Measurements from ENCODE around the gene ACAN. TPM values are rescaled to one million over a fixed set of nuclear protein-coding genes. Genes with fewer than 3 reads are reported as not detected.

The ACAN gene
- total and polyA plus RNA-seq, 9 of the 15 experiments (the other 6 are each of a cell fraction or from before 2014, with no cell fraction given) = not detected

DNA sequence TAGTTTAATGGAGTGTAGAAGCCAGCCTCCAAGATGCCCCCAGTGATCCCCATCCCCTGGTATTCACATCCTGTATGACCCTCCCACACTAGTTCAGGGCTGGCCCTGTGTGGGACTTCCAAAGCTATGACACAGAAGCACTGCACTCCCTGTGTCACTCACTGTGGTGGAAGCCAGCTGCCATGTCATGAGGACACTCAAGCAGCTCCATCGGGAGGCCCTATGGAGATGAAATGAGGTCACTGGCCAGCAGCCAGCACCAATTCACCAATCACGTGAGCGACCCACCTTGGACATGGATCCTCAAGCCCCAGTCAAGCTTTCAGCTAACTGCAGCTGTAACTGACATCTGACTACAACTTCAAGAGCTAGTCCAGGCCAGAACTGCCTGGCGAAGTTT lies 3.9 kb upstream of the ACAN start (continued):
- TF ChIP-seq, protein P1, sequence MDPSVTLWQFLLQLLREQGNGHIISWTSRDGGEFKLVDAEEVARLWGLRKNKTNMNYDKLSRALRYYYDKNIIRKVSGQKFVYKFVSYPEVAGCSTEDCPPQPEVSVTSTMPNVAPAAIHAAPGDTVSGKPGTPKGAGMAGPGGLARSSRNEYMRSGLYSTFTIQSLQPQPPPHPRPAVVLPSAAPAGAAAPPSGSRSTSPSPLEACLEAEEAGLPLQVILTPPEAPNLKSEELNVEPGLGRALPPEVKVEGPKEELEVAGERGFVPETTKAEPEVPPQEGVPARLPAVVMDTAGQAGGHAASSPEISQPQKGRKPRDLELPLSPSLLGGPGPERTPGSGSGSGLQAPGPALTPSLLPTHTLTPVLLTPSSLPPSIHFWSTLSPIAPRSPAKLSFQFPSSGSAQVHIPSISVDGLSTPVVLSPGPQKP (CRISPR knock-in tag; IDR thresholded peaks at IDR 0.05) = no peak
- TF ChIP-seq HMG20A (CRISPR knock-in tag; conservative IDR thresholded peaks at IDR 0.05) (no peak), MAX (CRISPR knock-in tag; IDR thresholded peaks at IDR 0.05) (no peak), EZH2 (IDR thresholded peaks at IDR 0.05; ENCODE audit: borderline replicate concordance, low read depth, low read length) (no peak), ZNF717 (CRISPR knock-in tag; IDR thresholded peaks at IDR 0.05) (no peak), ADNP (tag; IDR thresholded peaks at IDR 0.05) (no peak), FOXK2 (conservative IDR thresholded peaks at IDR 0.05 in 1 of 2, IDR thresholded peaks at IDR 0.05 in 1 of 2; ENCODE audit: low read depth in 2 of 2) (no peak), POLR2B (IDR thresholded peaks at IDR 0.05; ENCODE audit: low read depth, partially characterized antibody) (no peak)
- TF ChIP-seq, protein P2, sequence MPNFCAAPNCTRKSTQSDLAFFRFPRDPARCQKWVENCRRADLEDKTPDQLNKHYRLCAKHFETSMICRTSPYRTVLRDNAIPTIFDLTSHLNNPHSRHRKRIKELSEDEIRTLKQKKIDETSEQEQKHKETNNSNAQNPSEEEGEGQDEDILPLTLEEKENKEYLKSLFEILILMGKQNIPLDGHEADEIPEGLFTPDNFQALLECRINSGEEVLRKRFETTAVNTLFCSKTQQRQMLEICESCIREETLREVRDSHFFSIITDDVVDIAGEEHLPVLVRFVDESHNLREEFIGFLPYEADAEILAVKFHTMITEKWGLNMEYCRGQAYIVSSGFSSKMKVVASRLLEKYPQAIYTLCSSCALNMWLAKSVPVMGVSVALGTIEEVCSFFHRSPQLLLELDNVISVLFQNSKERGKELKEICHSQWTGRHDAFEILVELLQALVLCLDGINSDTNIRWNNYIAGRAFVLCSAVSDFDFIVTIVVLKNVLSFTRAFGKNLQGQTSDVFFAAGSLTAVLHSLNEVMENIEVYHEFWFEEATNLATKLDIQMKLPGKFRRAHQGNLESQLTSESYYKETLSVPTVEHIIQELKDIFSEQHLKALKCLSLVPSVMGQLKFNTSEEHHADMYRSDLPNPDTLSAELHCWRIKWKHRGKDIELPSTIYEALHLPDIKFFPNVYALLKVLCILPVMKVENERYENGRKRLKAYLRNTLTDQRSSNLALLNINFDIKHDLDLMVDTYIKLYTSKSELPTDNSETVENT (CRISPR knock-in tag; IDR thresholded peaks at IDR 0.05) = no peak
- TF ChIP-seq, protein P3, sequence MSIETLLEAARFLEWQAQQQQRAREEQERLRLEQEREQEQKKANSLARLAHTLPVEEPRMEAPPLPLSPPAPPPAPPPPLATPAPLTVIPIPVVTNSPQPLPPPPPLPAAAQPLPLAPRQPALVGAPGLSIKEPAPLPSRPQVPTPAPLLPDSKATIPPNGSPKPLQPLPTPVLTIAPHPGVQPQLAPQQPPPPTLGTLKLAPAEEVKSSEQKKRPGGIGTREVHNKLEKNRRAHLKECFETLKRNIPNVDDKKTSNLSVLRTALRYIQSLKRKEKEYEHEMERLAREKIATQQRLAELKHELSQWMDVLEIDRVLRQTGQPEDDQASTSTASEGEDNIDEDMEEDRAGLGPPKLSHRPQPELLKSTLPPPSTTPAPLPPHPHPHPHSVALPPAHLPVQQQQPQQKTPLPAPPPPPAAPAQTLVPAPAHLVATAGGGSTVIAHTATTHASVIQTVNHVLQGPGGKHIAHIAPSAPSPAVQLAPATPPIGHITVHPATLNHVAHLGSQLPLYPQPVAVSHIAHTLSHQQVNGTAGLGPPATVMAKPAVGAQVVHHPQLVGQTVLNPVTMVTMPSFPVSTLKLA (conservative IDR thresholded peaks at IDR 0.05) = no peak
- TF ChIP-seq, protein P4, sequence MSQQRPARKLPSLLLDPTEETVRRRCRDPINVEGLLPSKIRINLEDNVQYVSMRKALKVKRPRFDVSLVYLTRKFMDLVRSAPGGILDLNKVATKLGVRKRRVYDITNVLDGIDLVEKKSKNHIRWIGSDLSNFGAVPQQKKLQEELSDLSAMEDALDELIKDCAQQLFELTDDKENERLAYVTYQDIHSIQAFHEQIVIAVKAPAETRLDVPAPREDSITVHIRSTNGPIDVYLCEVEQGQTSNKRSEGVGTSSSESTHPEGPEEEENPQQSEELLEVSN (IDR thresholded peaks at IDR 0.05; ENCODE audit: borderline replicate concordance in 1 of 2, extremely low read depth in 1 of 2, insufficient read depth in 1 of 2, insufficient read length in 1 of 2, low read depth in 1 of 2, low read length in 1 of 2, poor library complexity in 1 of 2, severe bottlenecking in 1 of 2) = no peak

Data from K562 (cell line).